HepG2 (cell line): ENCODE data around the gene MEGF11. TPM values are rescaled to one million over a fixed set of nuclear protein-coding genes. Genes with fewer than 3 reads are reported as not detected.

Experiments
- ATAC-seq: fragments of 200-7000 bp; cut with Tn5 transposase; 3 replicates; pipeline ENCODE4 v1.9.1; 2020; ENCODE audit warnings: mild to moderate bottlenecking, moderate library complexity
- BruUV-seq: library from RNA; stranded (reverse); fragments of 400-500 nt; replicated peaks from 2 replicates; lab custom pipeline; 2021; lab: Mats Ljungman, UMichigan
- CTCF ChIA-PET: fragments of 300-600 bp; formaldehyde crosslinking; extraction: SDS; loops from one replicate; lab custom pipeline; 2021; ENCODE audit warnings: low total read pairs, inconsistent platforms, low intra/inter-chr PET ratio; lab: Yijun Ruan, JAX
- POLR2A ChIA-PET: fragments of 350-600 bp; sonication (Branson Sonifier 250); formaldehyde crosslinking; loops from one replicate; lab custom pipeline; 2020; ENCODE audit warnings: antibody characterized with exemption, inconsistent platforms; lab: Yijun Ruan, JAX
- DNase-seq: peaks from one replicate; pipeline ENCODE4 v3.0.0-alpha.2; 2015; ENCODE audit warnings: low spot score
- FAIRE-seq: peaks from 3 replicates; lab custom pipeline; 2011; peaks lifted over from hg19 to GRCh38; lab: Jason Lieb, UNC
- H2AFZ ChIP-seq: one replicate; pipeline ENCODE4 v1.6.1; 2011; ENCODE audit warnings: low read length, inconsistent platforms
- H3K27ac ChIP-seq: fragments of 300-600 bp; 3 replicates; pipeline ENCODE4 v1.8.0; 2011; ENCODE audit warnings: mixed run types, mild to moderate bottlenecking, mixed read lengths, low read length, inconsistent platforms; ENCODE audit not compliant: insufficient read depth; ENCODE audit errors: extremely low read length
- H3K27me3 ChIP-seq, 2 experiments: fragments of 200-600 bp in 1 of 2; 2 replicates in 1 of 2; 3 replicates in 1 of 2; pipeline versions ENCODE4 v1.6.0 to v1.8.0; 2011; ENCODE audit warnings: low read length in 2 of 2, mild to moderate bottlenecking in 2 of 2, moderate library complexity in 2 of 2, inconsistent platforms in 1 of 2; ENCODE audit not compliant: insufficient read depth in 2 of 2, control insufficient read depth in 1 of 2
- H3K36me3 ChIP-seq, 2 experiments: fragments of 200-600 bp in 1 of 2; replicated peaks in 1 of 2; 2 replicates in 1 of 2; 3 replicates in 1 of 2; pipeline versions ENCODE4 v1.5.1 to v1.8.0; 2011; ENCODE audit warnings: low read length in 2 of 2, inconsistent platforms in 1 of 2; ENCODE audit not compliant: insufficient read depth in 2 of 2, control insufficient read depth in 1 of 2
- H3K4me1 ChIP-seq: 2 replicates; pipeline ENCODE4 v1.5.1; 2012; ENCODE audit warnings: low read length, inconsistent platforms; ENCODE audit not compliant: insufficient read depth
- H3K4me2 ChIP-seq: 2 replicates; pipeline ENCODE4 v1.6.0; 2011; ENCODE audit warnings: low read depth, low read length, inconsistent platforms
- H3K4me3 ChIP-seq, 3 experiments: fragments of 200-600 bp in 1 of 3; sonication (generic), shearing (Covaris generic) in 1 of 3; replicated peaks in 1 of 3; 2 replicates each; pipeline ENCODE4 v1.5.1; 2011 to 2016; ENCODE audit warnings: low read length in 3 of 3, inconsistent platforms in 2 of 3, low read depth in 2 of 3, mild to moderate bottlenecking in 2 of 3, control low read depth in 1 of 3, mixed read lengths in 1 of 3; ENCODE audit not compliant: insufficient read depth in 1 of 3
- H3K79me2 ChIP-seq: one replicate; pipeline ENCODE4 v1.6.1; 2011; ENCODE audit warnings: low read length, inconsistent platforms; ENCODE audit not compliant: insufficient read depth
- H3K9ac ChIP-seq: 2 replicates; pipeline ENCODE4 v1.6.0; 2011; ENCODE audit warnings: mild to moderate bottlenecking, low read depth, low read length, inconsistent platforms; ENCODE audit not compliant: insufficient read depth
- H3K9me3 ChIP-seq: 2 replicates; pipeline ENCODE4 v1.5.1; 2012; ENCODE audit warnings: mild to moderate bottlenecking, low read length
- H4K20me1 ChIP-seq: 2 replicates; pipeline ENCODE4 v1.6.0; 2011; ENCODE audit warnings: inconsistent platforms, mild to moderate bottlenecking, low read length, moderate library complexity; ENCODE audit not compliant: insufficient read depth
- ATF5 ChIP-seq: sonication (generic); formaldehyde crosslinking; IDR thresholded peaks from 2 replicates; pipeline ENCODE4 v1.4.0; 2020; ENCODE audit warnings: mild to moderate bottlenecking, low read depth, missing genetic modification reagents
- ATF7-NPFF ChIP-seq: sonication (generic); formaldehyde crosslinking; IDR thresholded peaks from 2 replicates; pipeline ENCODE4 v1.8.1; 2023; ENCODE audit warnings: mild to moderate bottlenecking, low read depth, missing genetic modification reagents, moderate library complexity
- CCDC6 ChIP-seq: sonication (generic); formaldehyde crosslinking; IDR thresholded peaks from 2 replicates; pipeline ENCODE4 v1.8.1; 2022; ENCODE audit warnings: mild to moderate bottlenecking, missing genetic modification reagents, moderate library complexity
- ELF1 ChIP-seq: sonication (generic); formaldehyde crosslinking; IDR thresholded peaks from 2 replicates; pipeline ENCODE4 v1.4.0; 2020; ENCODE audit warnings: missing genetic modification reagents
- HMGA1 ChIP-seq: sonication (generic); formaldehyde crosslinking; conservative IDR thresholded peaks from 2 replicates; pipeline ENCODE4 v1.4.0; 2020; ENCODE audit warnings: missing genetic modification reagents
- HOXA7 ChIP-seq: sonication (generic); formaldehyde crosslinking; IDR thresholded peaks from 2 replicates; pipeline ENCODE4 v1.8.1; 2022; ENCODE audit warnings: mild to moderate bottlenecking, missing genetic modification reagents, moderate library complexity
- NCOA1 ChIP-seq: sonication (generic); formaldehyde crosslinking; IDR thresholded peaks from 2 replicates; pipeline ENCODE4 v1.9.0; 2021; ENCODE audit warnings: missing genetic modification reagents
- RARG ChIP-seq: sonication (generic); formaldehyde crosslinking; IDR thresholded peaks from 2 replicates; pipeline ENCODE4 v1.4.0; 2020; ENCODE audit warnings: low read depth, mild to moderate bottlenecking, missing genetic modification reagents
- SMAD9 ChIP-seq: sonication (generic); formaldehyde crosslinking; IDR thresholded peaks from 2 replicates; pipeline ENCODE4 v1.5.1; 2020; ENCODE audit warnings: mild to moderate bottlenecking, missing genetic modification reagents
- SUZ12 ChIP-seq: fragments of 150-350 bp; IDR thresholded peaks from 2 replicates; pipeline ENCODE4 v1.6.1; 2014; ENCODE audit warnings: low read depth, low read length
- TEAD2 ChIP-seq: sonication (generic); formaldehyde crosslinking; IDR thresholded peaks from 2 replicates; pipeline ENCODE4 v1.9.0; 2021; ENCODE audit warnings: missing genetic modification reagents
- TMF1 ChIP-seq: sonication (generic); formaldehyde crosslinking; IDR thresholded peaks from 2 replicates; pipeline ENCODE4 v1.8.1; 2022; ENCODE audit warnings: low read depth, missing genetic modification reagents
- ZBTB1 ChIP-seq: sonication (generic); formaldehyde crosslinking; IDR thresholded peaks from 2 replicates; pipeline ENCODE4 v1.4.0; 2020; ENCODE audit warnings: missing genetic modification reagents, borderline replicate concordance
- ZNF317 ChIP-seq: sonication (generic); formaldehyde crosslinking; IDR thresholded peaks from 2 replicates; pipeline ENCODE4 v1.5.0; 2020; ENCODE audit warnings: mild to moderate bottlenecking, missing genetic modification reagents
- ZNF776 ChIP-seq: sonication (generic); formaldehyde crosslinking; IDR thresholded peaks from 2 replicates; pipeline ENCODE4 v1.4.0; 2020; ENCODE audit warnings: mild to moderate bottlenecking, missing genetic modification reagents
- ZSCAN25 ChIP-seq: sonication (generic); formaldehyde crosslinking; IDR thresholded peaks from 2 replicates; pipeline ENCODE4 v1.8.0; 2022; ENCODE audit warnings: mild to moderate bottlenecking, missing genetic modification reagents
- ZUFSP ChIP-seq: sonication (generic); formaldehyde crosslinking; IDR thresholded peaks from 2 replicates; pipeline ENCODE4 v1.9.0; 2021; ENCODE audit warnings: missing genetic modification reagents, mild to moderate bottlenecking, borderline replicate concordance
- WGBS: methylation state at CpG from one replicate; pipeline ENCODE4 v1.1.6; 2017; ENCODE audit warnings: low lambda C conversion rate; 5-methylcytosine and 5-hydroxymethylcytosine counted together
- in situ Hi-C: cut with HindIII; loops from 2 replicates; pipeline ENCODE4 v1.10.0; 2017; ENCODE audit warnings: low pct_unique_long_range_greater_than_20kb; ENCODE audit not compliant: extremely low pct_ligation_motif_present
- intact Hi-C: fragments of 100-400 bp; cut with micrococcal nuclease; formaldehyde crosslinking; loops from one replicate; pipeline ENCODE4 v1.10.0; 2022; ENCODE audit not compliant: unreplicated experiment
- polyA plus RNA-seq, 8 experiments: library from polyadenylated mRNA; depleted of rRNA in 3 of 8; stranded (reverse) in 7 of 8; unstranded in 1 of 8; fragments of >200 nt; fragmentation: Illumina TruSeq in 4 of 8; extraction: Trizol in 4 of 8; gene quantifications; 2 replicates each; pipeline versions ENCODE4 v1.2.1 to v1.2.3, GENCODE V29; 2011 to 2016; ENCODE audit warnings: low read depth in 4 of 8, missing spikeins in 1 of 8, mixed read lengths in 1 of 8; ENCODE audit not compliant: insufficient read depth in 1 of 8
- total RNA-seq, 5 experiments: library from RNA; depleted of rRNA; stranded (reverse); fragments of >200 nt; fragmentation: Illumina TruSeq; extraction: Trizol; gene quantifications; 2 replicates each; pipeline ENCODE4 v1.2.3, GENCODE V29; 2016; ENCODE audit warnings: low read depth in 1 of 5
- TF ChIP-seq, protein P1 (sequence below): sonication (generic); formaldehyde crosslinking; IDR thresholded peaks from 2 replicates; pipeline ENCODE4 v1.8.0; 2022; ENCODE audit warnings: missing genetic modification reagents, mild to moderate bottlenecking, borderline replicate concordance
- TF ChIP-seq, protein P2 (sequence below): sonication (generic); formaldehyde crosslinking; IDR thresholded peaks from 2 replicates; pipeline ENCODE4 v1.5.1; 2020; ENCODE audit warnings: missing genetic modification reagents, mild to moderate bottlenecking, borderline replicate concordance

The MEGF11 gene
- total and polyA plus RNA-seq, 2 of the 13 experiments (the other 11 are each of a cell fraction or from before 2014, with no cell fraction given): not detected

GRCh38 chr15:66293419-66294156 is 40.0 kb upstream of the MEGF11 start, which contains the start of gene DIS3L:
TSS of gene DIS3L (plus strand) at chr15:66293568. CDS start at chr15:66293597, 29 bp downstream.
- peaks cover 41% of the 10 kb centered on the region for H3K4me1 ChIP-seq
- no CpG with 5 or more reads among the region's 92 CpGs for whole genome bisulfite sequencing
- ATAC-seq: peak; percentile 87
- intact Hi-C loops (loop anchor here (10.0 kb wide), 1 partner anchor 91 kb away; the partner anchor contains the start of gene MAP2K1), in situ Hi-C loops (no loop called here)
- H3K27me3 ChIP-seq: no peaks in the 10 kb centered on the region; a peak in 1 of 5 replicates
- H3K79me2 ChIP-seq: peaks cover 36% of the 10 kb centered on the region
- DNase-seq: peak; percentile 32
- H2AFZ ChIP-seq: peak within 1 kb of the TSS; percentile 85
- peak within 1 kb of the TSS; percentile 93 for H3K9ac ChIP-seq
- H3K4me2 ChIP-seq: peak within 1 kb of the TSS; percentile 94
- H4K20me1 ChIP-seq: no peaks in the 10 kb centered on the region
- CTCF ChIA-PET: no interaction called here
- no TSS peak for BruUV-seq
- peak within 1 kb of the TSS; percentile 69 to 86 (median 82) for H3K4me3 ChIP-seq
- peak within 1 kb of the TSS; percentile 91 for H3K27ac ChIP-seq
- H3K36me3 ChIP-seq: peaks cover 1 to 9% of the 10 kb centered on the region in 2 experiments; a peak in 2 of 5 replicates
- POLR2A ChIA-PET: interaction anchor here (0.6 to 0.9 kb wide), 2 partner anchors 93 to 289 kb away, joined by 3 read pairs; partner anchors contain the start of gene MAP2K1
- FAIRE-seq: no peak
- H3K9me3 ChIP-seq: no peaks in the 10 kb centered on the region
- TF ChIP-seq ATF5 (no peak), ZUFSP (CRISPR knock-in tag) (no peak), HMGA1 (CRISPR knock-in tag) (no peak), ATF7-NPFF (CRISPR knock-in tag) (peak; percentile 74; the same call in 1 of the 2 replicates), ELF1 (CRISPR knock-in tag) (no peak), RARG (CRISPR knock-in tag) (no peak), ZNF776 (CRISPR knock-in tag) (no peak), SUZ12 (no peak), CCDC6 (peak; percentile 36; the same call in 1 of the 2 replicates), HOXA7 (CRISPR knock-in tag) (no peak), SMAD9 (CRISPR knock-in tag) (no peak), ZNF317 (CRISPR knock-in tag) (no peak), TEAD2 (CRISPR knock-in tag) (no peak), NCOA1 (no peak), ZSCAN25 (CRISPR knock-in tag) (peak; percentile 45; the same call in 1 of the 2 replicates), TMF1 (CRISPR knock-in tag) (peak; percentile 71; the same call in 1 of the 2 replicates), ZBTB1 (CRISPR knock-in tag) (no peak)
- TF ChIP-seq, protein P1, sequence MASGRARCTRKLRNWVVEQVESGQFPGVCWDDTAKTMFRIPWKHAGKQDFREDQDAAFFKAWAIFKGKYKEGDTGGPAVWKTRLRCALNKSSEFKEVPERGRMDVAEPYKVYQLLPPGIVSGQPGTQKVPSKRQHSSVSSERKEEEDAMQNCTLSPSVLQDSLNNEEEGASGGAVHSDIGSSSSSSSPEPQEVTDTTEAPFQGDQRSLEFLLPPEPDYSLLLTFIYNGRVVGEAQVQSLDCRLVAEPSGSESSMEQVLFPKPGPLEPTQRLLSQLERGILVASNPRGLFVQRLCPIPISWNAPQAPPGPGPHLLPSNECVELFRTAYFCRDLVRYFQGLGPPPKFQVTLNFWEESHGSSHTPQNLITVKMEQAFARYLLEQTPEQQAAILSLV (CRISPR knock-in tag): no peak
- TF ChIP-seq, protein P2, sequence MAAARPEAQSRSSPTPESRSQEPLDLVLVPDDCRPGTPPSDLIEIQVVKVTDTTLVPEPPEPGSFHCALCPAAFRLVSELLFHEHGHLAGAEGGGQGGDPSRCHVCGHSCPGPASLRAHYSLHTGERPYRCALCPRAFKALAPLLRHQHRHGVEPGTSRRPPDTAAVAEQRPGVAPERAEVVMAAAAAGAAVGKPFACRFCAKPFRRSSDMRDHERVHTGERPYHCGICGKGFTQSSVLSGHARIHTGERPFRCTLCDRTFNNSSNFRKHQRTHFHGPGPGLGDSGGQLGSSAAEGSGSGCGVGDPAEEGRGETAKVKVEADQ: peak; percentile 22; the same call in 1 of the 2 replicates
